Measurements from ENCODE around the gene PSMA1. TPM values are rescaled to one million over a fixed set of nuclear protein-coding genes. Genes with fewer than 3 reads are reported as not detected.
A peak's percentile ranks its signal among the peaks of the same experiment; 100 is the strongest.

The PSMA1 gene
- total RNA-seq, 1 donor from 2014 or later = 123 TPM

DNA sequence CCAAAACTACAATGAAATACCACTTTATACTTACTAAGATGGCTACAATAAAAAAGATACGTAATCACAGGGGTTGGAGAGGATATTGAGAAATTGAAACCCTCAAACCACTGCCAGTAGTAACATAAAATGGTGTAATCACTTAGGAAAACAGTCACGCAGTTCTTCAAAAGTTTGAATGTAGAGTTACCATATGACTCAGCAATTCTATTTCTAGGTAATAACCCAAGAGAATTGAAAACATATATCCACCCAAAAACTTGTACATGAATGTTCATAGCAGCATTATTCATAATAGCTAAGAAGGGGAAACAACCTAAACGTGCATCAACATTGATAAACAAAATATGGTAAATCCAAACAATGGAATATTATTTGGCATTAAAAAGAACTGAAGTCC lies 24.4 kb upstream of the PSMA1 start:
- Histone ChIP-seq H3K36me3 (ENCODE audit: control insufficient read depth, insufficient read depth, low read length) (no peaks in the 10 kb centered on the region), H3K4me3 (ENCODE audit: low read depth, low read length) (no peak overlapping the region), H3K27me3 (ENCODE audit: control insufficient read depth, insufficient read depth, low read length) (no peaks in the 10 kb centered on the region)
- DNase-seq (ENCODE audit: low read depth) = peak; percentile 37
- TF ChIP-seq, protein P1, sequence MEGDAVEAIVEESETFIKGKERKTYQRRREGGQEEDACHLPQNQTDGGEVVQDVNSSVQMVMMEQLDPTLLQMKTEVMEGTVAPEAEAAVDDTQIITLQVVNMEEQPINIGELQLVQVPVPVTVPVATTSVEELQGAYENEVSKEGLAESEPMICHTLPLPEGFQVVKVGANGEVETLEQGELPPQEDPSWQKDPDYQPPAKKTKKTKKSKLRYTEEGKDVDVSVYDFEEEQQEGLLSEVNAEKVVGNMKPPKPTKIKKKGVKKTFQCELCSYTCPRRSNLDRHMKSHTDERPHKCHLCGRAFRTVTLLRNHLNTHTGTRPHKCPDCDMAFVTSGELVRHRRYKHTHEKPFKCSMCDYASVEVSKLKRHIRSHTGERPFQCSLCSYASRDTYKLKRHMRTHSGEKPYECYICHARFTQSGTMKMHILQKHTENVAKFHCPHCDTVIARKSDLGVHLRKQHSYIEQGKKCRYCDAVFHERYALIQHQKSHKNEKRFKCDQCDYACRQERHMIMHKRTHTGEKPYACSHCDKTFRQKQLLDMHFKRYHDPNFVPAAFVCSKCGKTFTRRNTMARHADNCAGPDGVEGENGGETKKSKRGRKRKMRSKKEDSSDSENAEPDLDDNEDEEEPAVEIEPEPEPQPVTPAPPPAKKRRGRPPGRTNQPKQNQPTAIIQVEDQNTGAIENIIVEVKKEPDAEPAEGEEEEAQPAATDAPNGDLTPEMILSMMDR (IDR thresholded peaks at IDR 0.05; ENCODE audit: insufficient read depth, low read length, severe bottlenecking) = no peak
- FAIRE-seq = no peak

DNA sequence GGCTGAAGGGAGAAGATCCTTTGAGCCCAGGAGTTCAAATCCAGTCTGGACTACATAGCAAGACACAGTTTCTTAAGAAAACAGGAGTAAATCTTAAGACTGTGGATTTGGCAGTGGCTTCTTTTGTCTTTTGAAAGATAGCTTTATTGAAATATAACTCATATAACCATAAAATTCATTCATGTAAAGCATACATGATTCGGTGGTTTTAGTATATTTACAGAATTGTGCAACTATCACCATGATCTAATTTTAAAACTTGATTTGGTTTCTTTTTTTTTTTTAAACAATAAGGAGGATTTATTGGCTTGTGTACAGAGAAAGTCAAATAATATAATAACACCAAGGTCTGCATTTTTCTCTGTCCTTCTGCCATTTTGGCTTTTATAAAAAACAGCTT lies 23.1 kb upstream of the PSMA1 start:
- H3K27me3 ChIP-seq (ENCODE audit: control insufficient read depth, insufficient read depth, low read length) = no peaks in the 10 kb centered on the region
- DNase-seq (ENCODE audit: low read depth) (no peak), FAIRE-seq (no peak)
- no peak overlapping the region for H3K4me3 ChIP-seq (ENCODE audit: low read depth, low read length)
- H3K36me3 ChIP-seq (ENCODE audit: control insufficient read depth, insufficient read depth, low read length) = no peaks in the 10 kb centered on the region
- TF ChIP-seq, protein P1 (IDR thresholded peaks at IDR 0.05; ENCODE audit: insufficient read depth, low read length, severe bottlenecking) = no peak

DNA sequence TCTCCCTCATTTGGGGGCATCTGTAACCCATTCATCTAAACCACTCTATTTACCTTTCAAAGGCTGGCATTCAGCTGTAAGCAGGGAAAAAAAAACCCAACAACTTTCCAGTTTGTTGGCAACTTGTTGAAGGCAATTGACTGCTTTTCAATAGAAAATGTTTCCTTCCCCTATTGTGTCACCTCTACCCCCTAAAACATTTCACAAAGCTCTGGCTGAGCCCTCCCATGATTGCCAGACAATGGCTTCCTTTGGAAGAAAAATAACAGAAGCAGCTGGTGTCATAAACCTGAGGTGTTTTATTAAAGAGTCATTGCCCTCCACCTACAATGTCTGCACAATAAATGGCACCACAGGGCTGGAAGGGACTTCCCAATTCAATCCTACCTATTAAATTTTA lies 22.1 kb upstream of the PSMA1 start:
- TF ChIP-seq, protein P1 (IDR thresholded peaks at IDR 0.05; ENCODE audit: insufficient read depth, low read length, severe bottlenecking) = no peak
- DNase-seq (ENCODE audit: low read depth) (no peak), FAIRE-seq (no peak)
- H3K36me3 ChIP-seq (ENCODE audit: control insufficient read depth, insufficient read depth, low read length) = no peaks in the 10 kb centered on the region
- H3K27me3 ChIP-seq (ENCODE audit: control insufficient read depth, insufficient read depth, low read length) = no peaks in the 10 kb centered on the region
- no peak overlapping the region for H3K4me3 ChIP-seq (ENCODE audit: low read depth, low read length)

DNA sequence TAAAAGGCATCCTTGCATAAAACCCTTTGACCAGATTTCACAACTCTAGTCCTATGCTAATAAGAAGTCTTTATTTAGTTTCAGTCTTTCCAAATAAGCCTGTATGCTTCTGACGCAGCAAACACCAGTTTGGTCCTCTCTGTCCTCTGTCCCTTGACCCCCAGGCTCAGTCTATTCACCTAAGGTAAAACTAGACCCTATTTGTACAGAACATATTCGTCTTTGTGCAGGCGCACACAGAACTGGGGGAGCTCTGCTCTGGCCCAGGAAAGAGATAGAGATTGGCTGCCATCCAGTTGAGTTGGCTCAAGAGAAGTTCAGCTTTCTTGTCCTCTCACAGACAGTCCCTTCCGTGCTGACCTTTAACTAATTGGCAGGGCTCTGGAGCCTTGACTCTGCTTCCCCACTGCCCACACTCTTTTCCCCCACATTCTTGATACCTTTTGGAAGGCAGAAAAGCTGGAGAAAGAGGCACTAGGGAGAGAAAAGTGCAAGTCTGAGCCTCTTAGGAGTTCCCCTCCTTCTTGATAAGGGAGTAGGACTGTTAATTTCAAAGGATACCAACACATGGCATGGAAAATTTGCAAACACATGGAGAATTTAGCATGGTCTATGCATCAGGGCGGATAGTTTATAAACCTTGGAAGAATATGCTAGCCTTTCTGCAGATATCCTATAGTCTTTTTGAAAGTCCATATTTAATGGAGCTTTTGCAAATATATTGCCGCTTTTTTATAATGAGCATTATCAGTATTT lies 21.2 kb upstream of the PSMA1 start:
- FAIRE-seq = no peak
- Histone ChIP-seq H3K27me3 (ENCODE audit: control insufficient read depth, insufficient read depth, low read length) (no peaks in the 10 kb centered on the region), H3K36me3 (ENCODE audit: control insufficient read depth, insufficient read depth, low read length) (no peaks in the 10 kb centered on the region), H3K4me3 (ENCODE audit: low read depth, low read length) (no peak overlapping the region)
- TF ChIP-seq, protein P1 (IDR thresholded peaks at IDR 0.05; ENCODE audit: insufficient read depth, low read length, severe bottlenecking) = no peak
- no peak for DNase-seq (ENCODE audit: low read depth)

DNA sequence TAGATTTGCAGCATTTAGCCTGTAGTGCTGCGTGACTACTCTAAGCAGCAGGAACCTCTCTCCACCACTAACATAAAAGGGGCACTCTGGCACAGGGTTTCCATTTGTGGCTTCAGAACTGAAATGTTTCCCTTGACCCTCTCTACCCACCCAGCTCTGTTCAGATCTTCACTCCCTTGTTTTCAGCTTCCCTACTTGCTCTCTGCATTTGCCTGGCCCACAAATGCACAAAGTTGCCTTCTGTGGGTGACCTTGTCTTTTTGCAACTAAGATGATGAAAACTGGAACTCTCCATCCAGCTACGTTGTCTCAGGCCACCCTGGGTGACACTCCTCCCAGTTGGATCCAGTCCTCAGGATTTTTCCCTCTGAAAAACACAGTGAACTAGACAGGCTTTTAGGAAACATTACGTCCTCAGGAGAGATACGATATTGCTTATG lies 19.8 kb upstream of the PSMA1 start:
- Histone ChIP-seq H3K27me3 (ENCODE audit: control insufficient read depth, insufficient read depth, low read length) (no peaks in the 10 kb centered on the region), H3K4me3 (ENCODE audit: low read depth, low read length) (no peak overlapping the region), H3K36me3 (ENCODE audit: control insufficient read depth, insufficient read depth, low read length) (no peaks in the 10 kb centered on the region)
- TF ChIP-seq, protein P1 (IDR thresholded peaks at IDR 0.05; ENCODE audit: insufficient read depth, low read length, severe bottlenecking) = no peak
- DNase-seq (ENCODE audit: low read depth) (no peak), FAIRE-seq (no peak)
